Esophagus muscularis mucosa (tissue), 4 donors: ENCODE data around the gene CHRNA5. TPM values are rescaled to one million over a fixed set of nuclear protein-coding genes. Genes with fewer than 3 reads are reported as not detected.

Experiments used
- DNase-seq: peaks from one replicate; pipeline ENCODE4 v3.0.0-alpha.2; 2017; ENCODE audit errors: extremely low spot score
- H3K27ac ChIP-seq, 4 donors: fragments of 200-600 bp; sonication (generic); replicated peaks in 1 of 4; 1 replicate in 3 of 4; 2 replicates in 1 of 4; pipeline ENCODE4 v1.5.1; 2016 to 2019; ENCODE audit warnings: mild to moderate bottlenecking in 1 of 4
- H3K27me3 ChIP-seq, 4 donors: fragments of 200-600 bp; sonication (generic); one replicate each; pipeline versions ENCODE4 v1.5.1 to v1.6.0; 2016 to 2019
- H3K36me3 ChIP-seq, 4 donors: fragments of 200-600 bp; sonication (generic); one replicate each; pipeline ENCODE4 v1.5.1; 2016 to 2019
- H3K4me1 ChIP-seq, 4 donors: fragments of 200-600 bp; sonication (generic); one replicate each; pipeline ENCODE4 v1.5.1; 2016 to 2019
- H3K4me3 ChIP-seq, 4 donors: fragments of 200-600 bp; sonication (generic); 1 replicate in 2 of 4; 2 replicates in 2 of 4; pipeline ENCODE4 v1.5.1; 2016 to 2019; ENCODE audit warnings: mild to moderate bottlenecking in 4 of 4, moderate library complexity in 1 of 4
- H3K9me3 ChIP-seq, 4 donors: fragments of 200-600 bp; sonication (generic); 1 replicate in 3 of 4; 2 replicates in 1 of 4; pipeline ENCODE4 v1.5.1; 2016 to 2019
- EP300 ChIP-seq: sonication (generic); formaldehyde crosslinking; IDR thresholded peaks from one replicate; pipeline ENCODE4 v1.6.1; 2017; ENCODE audit warnings: antibody characterized with exemption
- POLR2A ChIP-seq: fragments of 450-650 bp; IDR thresholded peaks from one replicate; pipeline ENCODE4 v1.6.1; 2017; ENCODE audit warnings: antibody characterized with exemption, moderate library complexity, mild to moderate bottlenecking, low read depth
- POLR2AphosphoS5 ChIP-seq, 2 donors: sonication (generic); formaldehyde crosslinking; IDR thresholded peaks; one replicate each; pipeline ENCODE4 v1.6.1; 2017; ENCODE audit warnings: antibody characterized with exemption in 2 of 2
- WGBS: methylation state at CpG from one replicate; pipeline ENCODE4 v1.1.5; 2018; 5-methylcytosine and 5-hydroxymethylcytosine counted together
- intact Hi-C: fragments of 100-400 bp; cut with DNase I; formaldehyde crosslinking; loops from one replicate; pipeline ENCODE4 v1.15.1; 2023
- total RNA-seq, 4 donors: library from RNA; depleted of rRNA; stranded (reverse); fragments of >200 nt; gene quantifications; one replicate each; pipeline versions ENCODE4 v1.1.0 to v1.2.1, GENCODE V29; 2016
- TF ChIP-seq, protein P1 (sequence below), 3 experiments: fragments of 200-600 bp in 2 of 3; fragments of 450-650 bp in 1 of 3; sonication (generic) in 2 of 3; IDR thresholded peaks; one replicate each; pipeline ENCODE4 v1.5.1; 2017 to 2019; ENCODE audit warnings: antibody characterized with exemption in 3 of 3, mild to moderate bottlenecking in 2 of 3, moderate library complexity in 1 of 3

CHRNA5 gene
- total RNA-seq, 4 donors from 2014 or later = 0.80 to 1.2 (median 0.98) TPM

DNA sequence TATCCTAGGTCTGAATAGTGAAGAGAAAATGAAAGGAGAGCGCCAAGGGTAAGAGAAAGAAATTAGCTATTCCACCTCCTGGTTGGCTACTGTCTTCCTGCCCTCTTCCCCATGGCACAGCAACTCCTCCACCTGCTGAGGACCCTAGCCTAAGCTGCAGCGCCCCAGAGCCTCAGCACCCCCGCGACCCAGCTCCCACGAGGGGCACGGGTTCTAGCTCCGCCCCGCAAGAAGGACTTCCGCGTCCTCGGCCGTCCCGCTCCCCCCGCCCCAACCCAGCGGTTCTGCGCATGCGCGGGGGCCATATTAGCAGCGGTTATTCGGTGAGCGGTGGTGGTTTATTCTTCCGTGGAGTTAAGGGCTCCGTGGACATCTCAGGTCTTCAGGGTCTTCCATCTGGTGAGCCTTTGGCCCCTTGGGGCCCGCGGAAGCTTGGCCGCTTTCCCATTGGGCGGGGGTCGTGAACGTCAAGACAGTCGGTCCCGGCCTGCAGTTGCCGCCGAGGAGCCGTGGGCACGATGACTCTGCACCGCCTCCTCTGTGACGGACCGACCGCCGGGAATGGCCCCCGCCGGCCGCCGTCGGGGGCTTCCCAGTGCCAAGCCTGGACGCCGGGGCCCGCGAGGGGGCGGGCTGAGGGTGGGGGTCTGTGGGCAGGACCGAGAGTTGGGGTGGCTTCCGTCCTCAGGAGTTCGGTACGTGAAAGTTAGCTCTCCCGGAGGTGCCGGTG lies 25.0 kb upstream of the CHRNA5 start, which contains the start of gene PSMA4:
Gene PSMA4, plus strand, starts transcription at position 304 of the 730 bp plus-strand sequence. CDS start 1,484 bp downstream, outside the sequence.
- Histone ChIP-seq H3K9me3 (no peaks in the 10 kb centered on the region), H3K4me1 (peaks cover 21 to 31% (median 28%) of the 10 kb centered on the region in 4 donors), H3K36me3 (peaks cover 9 to 32% (median 31%) of the 10 kb centered on the region in 4 donors), H3K27ac (peak within 1 kb of the TSS; percentile 95 to 97 (median 96)), H3K4me3 (peak within 1 kb of the TSS; percentile 83 to 94 (median 84)), H3K27me3 (no peaks in the 10 kb centered on the region)
- intact Hi-C loops = no loop called here
- 1% methylated on average over 18 of the region's 56 CpGs for WGBS
- DNase-seq = peak; percentile 98
- TF ChIP-seq POLR2A = peak; percentile 76
- TF ChIP-seq, protein P1, sequence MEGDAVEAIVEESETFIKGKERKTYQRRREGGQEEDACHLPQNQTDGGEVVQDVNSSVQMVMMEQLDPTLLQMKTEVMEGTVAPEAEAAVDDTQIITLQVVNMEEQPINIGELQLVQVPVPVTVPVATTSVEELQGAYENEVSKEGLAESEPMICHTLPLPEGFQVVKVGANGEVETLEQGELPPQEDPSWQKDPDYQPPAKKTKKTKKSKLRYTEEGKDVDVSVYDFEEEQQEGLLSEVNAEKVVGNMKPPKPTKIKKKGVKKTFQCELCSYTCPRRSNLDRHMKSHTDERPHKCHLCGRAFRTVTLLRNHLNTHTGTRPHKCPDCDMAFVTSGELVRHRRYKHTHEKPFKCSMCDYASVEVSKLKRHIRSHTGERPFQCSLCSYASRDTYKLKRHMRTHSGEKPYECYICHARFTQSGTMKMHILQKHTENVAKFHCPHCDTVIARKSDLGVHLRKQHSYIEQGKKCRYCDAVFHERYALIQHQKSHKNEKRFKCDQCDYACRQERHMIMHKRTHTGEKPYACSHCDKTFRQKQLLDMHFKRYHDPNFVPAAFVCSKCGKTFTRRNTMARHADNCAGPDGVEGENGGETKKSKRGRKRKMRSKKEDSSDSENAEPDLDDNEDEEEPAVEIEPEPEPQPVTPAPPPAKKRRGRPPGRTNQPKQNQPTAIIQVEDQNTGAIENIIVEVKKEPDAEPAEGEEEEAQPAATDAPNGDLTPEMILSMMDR (IDR thresholded peaks at IDR 0.05) = peak; percentile 25 to 45 (median 37)
- TF ChIP-seq POLR2AphosphoS5 (IDR thresholded peaks at IDR 0.05) = peak; percentile 83 to 94
- TF ChIP-seq EP300 = no peak

DNA sequence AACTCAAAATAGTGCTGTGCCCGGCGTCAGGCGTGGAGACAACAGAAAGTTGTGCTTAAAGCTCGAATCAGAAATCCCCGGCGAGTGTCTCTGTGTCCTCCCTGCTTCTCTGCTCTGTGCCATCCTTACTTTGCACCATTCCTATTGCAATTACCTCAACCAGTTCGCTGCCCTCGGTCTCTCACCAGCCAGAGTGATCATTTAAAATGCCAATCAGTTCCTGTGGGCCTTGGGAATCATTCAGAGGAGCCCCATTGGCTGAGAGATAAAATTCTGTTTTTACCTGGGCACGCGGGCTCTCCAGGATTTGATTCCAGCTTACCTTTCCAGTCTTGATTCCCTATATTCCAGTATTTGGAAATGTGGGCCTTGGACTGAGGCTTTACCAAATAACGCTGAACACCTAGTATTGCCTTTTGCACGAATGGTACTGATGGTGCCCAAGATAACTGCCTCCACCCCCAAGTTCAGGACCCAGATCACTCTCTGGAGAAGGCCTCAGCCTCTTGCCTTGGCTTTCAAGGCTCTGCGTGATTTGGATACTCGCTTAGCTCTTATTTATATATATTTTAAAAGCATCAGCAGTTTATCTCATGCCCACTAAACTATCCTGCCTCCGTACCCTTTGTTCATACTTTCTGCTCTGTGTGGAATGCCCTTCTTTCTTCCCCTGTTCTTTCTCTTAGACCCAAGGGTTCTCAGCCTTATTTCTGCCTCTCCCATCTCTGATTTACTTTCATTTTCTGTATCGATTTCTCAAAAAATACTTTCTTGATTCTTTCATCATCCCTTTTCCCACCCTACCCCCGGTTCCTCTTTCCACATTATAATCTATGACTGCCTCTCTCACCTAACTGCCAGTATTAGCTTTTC lies 24.2 kb upstream of the CHRNA5 start:
- Histone ChIP-seq H3K27me3 (no peaks in the 10 kb centered on the region), H3K4me3 (peak overlapping the region; percentile 83 to 94 (median 84)), H3K4me1 (peaks cover 21 to 31% (median 28%) of the 10 kb centered on the region in 4 donors), H3K9me3 (no peaks in the 10 kb centered on the region), H3K27ac (peak overlapping the region; percentile 95 to 97 (median 96)), H3K36me3 (peaks cover 17 to 40% (median 39%) of the 10 kb centered on the region in 4 donors)
- no peak for DNase-seq
- intact Hi-C loops = no loop called here
- TF ChIP-seq, protein P1 (IDR thresholded peaks at IDR 0.05) = no peak
- no peak for TF ChIP-seq EP300
- TF ChIP-seq POLR2AphosphoS5 (IDR thresholded peaks at IDR 0.05) = no peak
- no peak for TF ChIP-seq POLR2A
- WGBS = 7% methylated on average over 17 of the region's 17 CpGs

DNA sequence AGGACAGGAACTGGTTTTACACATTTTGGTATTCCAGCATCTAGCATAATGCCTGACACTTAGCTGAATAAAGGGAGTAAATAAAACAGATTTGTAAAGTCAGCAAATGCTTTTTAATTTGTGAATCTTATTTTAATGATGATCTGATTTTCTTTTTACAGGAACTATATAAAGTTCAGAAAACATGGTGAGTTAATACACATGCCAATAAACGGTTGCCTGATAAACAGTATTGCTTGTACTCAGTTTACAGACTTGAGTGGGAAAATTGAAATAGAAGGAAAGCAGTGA lies 23.6 kb upstream of the CHRNA5 start:
- peaks cover 21 to 31% (median 28%) of the 10 kb centered on the region in 4 donors for H3K4me1 ChIP-seq
- peak overlapping the region in 2 of 4 donors; percentile 97 for H3K27ac ChIP-seq
- intact Hi-C loops = no loop called here
- TF ChIP-seq POLR2A (no peak), EP300 (no peak), POLR2AphosphoS5 (IDR thresholded peaks at IDR 0.05) (no peak)
- TF ChIP-seq, protein P1 (IDR thresholded peaks at IDR 0.05) = no peak
- WGBS = 40% methylated on average over 1 of the region's 1 CpG
- H3K27me3 ChIP-seq = no peaks in the 10 kb centered on the region
- peaks cover 23 to 46% (median 45%) of the 10 kb centered on the region in 4 donors for H3K36me3 ChIP-seq
- no peak for DNase-seq
- no peaks in the 10 kb centered on the region for H3K9me3 ChIP-seq
- H3K4me3 ChIP-seq = peak overlapping the region; percentile 83 to 94 (median 84)

DNA sequence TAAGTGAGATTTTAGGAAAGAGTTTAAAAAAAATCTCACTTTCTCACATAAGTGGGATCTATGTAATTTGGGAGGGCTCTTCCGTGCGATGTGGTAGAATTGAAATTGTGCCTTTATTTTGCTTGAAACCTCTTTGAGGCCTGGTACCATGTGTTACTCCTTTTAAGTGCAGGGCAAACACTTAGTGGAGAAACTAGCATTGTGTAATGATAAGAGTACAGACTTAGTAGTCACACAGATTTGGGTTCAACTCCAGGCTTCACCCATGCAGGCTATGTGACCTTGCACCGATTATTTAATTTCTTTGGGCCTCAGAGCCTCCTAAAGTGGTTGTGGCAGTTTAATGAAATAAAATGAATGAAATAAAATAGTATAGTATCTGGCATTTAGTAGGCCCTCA lies 22.7 kb upstream of the CHRNA5 start:
- intact Hi-C loops = no loop called here
- WGBS = 91% methylated on average over 3 of the region's 3 CpGs
- TF ChIP-seq POLR2AphosphoS5 (IDR thresholded peaks at IDR 0.05) = no peak
- no peak for TF ChIP-seq EP300
- TF ChIP-seq, protein P1 (IDR thresholded peaks at IDR 0.05) = no peak
- TF ChIP-seq POLR2A = no peak
- no peaks in the 10 kb centered on the region for H3K27me3 ChIP-seq
- DNase-seq = no peak
- peaks cover 33 to 56% (median 55%) of the 10 kb centered on the region in 4 donors for H3K36me3 ChIP-seq
- H3K4me1 ChIP-seq = peaks cover 21 to 31% (median 28%) of the 10 kb centered on the region in 4 donors
- no peaks in the 10 kb centered on the region for H3K9me3 ChIP-seq
- H3K4me3 ChIP-seq = no peak overlapping the region
- H3K27ac ChIP-seq = no peak overlapping the region
